ENCODE results near the gene MALT1.

MALT1 gene

DNA sequence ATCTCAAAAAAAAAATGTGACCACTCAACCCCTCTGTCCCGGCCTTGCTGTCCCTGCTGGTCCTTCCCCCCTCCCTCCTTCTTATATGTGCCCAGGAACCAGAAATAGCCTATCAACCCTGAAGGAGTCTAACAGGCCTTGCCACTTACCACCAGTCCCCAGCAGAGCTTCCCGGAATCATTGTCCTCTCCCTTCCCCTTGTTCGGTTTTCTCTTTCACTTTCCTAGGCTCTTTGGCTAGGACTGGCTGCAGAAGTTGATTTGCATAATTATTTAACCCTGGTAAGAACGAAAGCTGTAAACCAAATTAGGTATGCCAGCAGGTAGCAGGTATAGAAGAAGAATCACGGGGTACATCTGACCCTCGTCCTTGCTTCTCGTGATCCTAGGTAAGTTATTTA is 120.8 kb downstream of the MALT1 start:
- Histone ChIP-seq H3K36me3 (ENCODE audit: control insufficient read depth in 1 of 2, insufficient read depth in 2 of 2, low read length in 2 of 2) (no peaks in the 10 kb centered on the region), H3K4me3 (ENCODE audit: low read depth in 1 of 2, low read length in 2 of 2) (peak overlapping the region in 1 of 2 donors; percentile 17)

DNA sequence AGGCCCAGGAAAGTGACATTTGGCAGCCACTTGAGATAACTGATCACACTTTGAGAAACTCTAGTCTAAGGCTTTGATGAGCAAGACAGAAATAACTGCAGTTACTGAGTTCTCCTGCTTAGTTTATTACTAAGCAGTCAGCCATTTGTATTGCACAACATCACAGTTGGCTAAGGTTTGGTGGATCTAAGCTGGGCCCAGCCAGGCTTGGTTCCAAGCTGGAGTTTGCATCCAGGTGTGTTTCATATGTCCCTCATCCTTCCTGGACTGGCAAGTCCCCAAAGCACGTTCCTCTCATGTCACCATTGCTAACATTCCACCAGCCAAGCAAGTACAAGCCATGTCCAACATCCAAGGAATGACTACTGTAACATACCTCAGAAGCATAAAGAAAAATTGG is 122.1 kb downstream of the MALT1 start:
- Histone ChIP-seq H3K4me3 (ENCODE audit: low read depth in 1 of 2, low read length in 2 of 2) (no peak overlapping the region), H3K9me3 (ENCODE audit: control insufficient read depth in 1 of 2, low read length in 2 of 2) (no peaks in the 10 kb centered on the region), H3K27ac (ENCODE audit: low read depth, low read length) (no peak overlapping the region), H3K27me3 (ENCODE audit: control insufficient read depth in 1 of 2, insufficient read depth in 2 of 2, low read length in 2 of 2) (no peaks in the 10 kb centered on the region), H3K9ac (ENCODE audit: low read depth in 1 of 2, low read length in 2 of 2) (no peak overlapping the region), H3K36me3 (ENCODE audit: control insufficient read depth in 1 of 2, insufficient read depth in 2 of 2, low read length in 2 of 2) (no peaks in the 10 kb centered on the region), H3K4me1 (ENCODE audit: control insufficient read depth in 1 of 2, insufficient read depth in 2 of 2, low read length in 2 of 2) (peaks cover 0 to 5% of the 10 kb centered on the region in 2 donors)

More for the DNA sequence above, 120.8 kb downstream of the MALT1 start:
- no peaks in the 10 kb centered on the region for H3K27me3 ChIP-seq (ENCODE audit: control insufficient read depth in 1 of 2, insufficient read depth in 2 of 2, low read length in 2 of 2)
- H3K4me1 ChIP-seq (ENCODE audit: control insufficient read depth in 1 of 2, insufficient read depth in 2 of 2, low read length in 2 of 2): peaks cover 0 to 5% of the 10 kb centered on the region in 2 donors
- no peak overlapping the region for H3K27ac ChIP-seq (ENCODE audit: low read depth, low read length)
- H3K9me3 ChIP-seq (ENCODE audit: control insufficient read depth in 1 of 2, low read length in 2 of 2): no peaks in the 10 kb centered on the region
- H3K9ac ChIP-seq (ENCODE audit: low read depth in 1 of 2, low read length in 2 of 2): no peak overlapping the region

DNA sequence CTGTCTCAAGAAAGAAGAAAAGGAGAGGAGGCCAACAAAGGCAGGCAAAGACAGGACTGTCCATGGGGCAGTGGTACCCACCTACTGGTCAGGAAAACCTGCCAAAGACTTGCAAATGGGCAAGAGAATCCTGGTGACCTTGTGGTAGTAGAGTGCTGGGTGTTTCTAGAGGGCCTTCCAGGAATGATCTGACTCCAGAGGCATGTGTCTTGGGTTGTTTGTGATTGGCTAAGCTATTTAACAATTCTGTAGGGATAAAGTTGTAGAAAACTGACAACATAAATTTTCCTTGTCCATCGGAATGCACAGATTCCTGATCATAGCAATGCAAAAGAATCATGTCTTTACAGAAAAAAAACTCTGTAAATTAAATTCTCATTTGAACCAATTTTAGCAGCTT is 125.0 kb downstream of the MALT1 start:
- Histone ChIP-seq H3K9me3 (ENCODE audit: control insufficient read depth in 1 of 2, low read length in 2 of 2) (no peaks in the 10 kb centered on the region), H3K9ac (ENCODE audit: low read depth in 1 of 2, low read length in 2 of 2) (no peak overlapping the region), H3K27ac (ENCODE audit: low read depth, low read length) (no peak overlapping the region), H3K4me1 (ENCODE audit: control insufficient read depth in 1 of 2, insufficient read depth in 2 of 2, low read length in 2 of 2) (no peaks in the 10 kb centered on the region), H3K36me3 (ENCODE audit: control insufficient read depth in 1 of 2, insufficient read depth in 2 of 2, low read length in 2 of 2) (no peaks in the 10 kb centered on the region), H3K4me3 (ENCODE audit: low read depth in 1 of 2, low read length in 2 of 2) (no peak overlapping the region), H3K27me3 (ENCODE audit: control insufficient read depth in 1 of 2, insufficient read depth in 2 of 2, low read length in 2 of 2) (no peaks in the 10 kb centered on the region)

DNA sequence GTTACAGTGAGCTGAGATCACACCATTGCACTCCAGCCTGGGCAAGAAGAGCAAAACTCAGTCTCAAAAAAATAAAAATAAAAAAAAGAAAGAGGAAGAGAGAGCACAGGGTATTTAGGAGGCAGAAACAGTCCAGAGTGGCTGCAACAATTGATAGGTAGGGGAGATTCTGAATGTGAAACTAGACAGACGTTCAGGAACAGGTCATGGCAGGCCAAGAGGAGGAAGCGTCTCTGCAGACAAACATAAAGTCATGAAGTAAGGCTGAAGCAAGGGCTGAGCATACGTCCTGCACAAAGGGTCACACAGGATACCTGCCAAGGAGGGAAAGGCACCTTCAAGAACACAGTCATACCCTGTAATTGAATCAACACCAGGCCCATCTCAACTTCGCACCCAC is 129.3 kb downstream of the MALT1 start:
- H3K4me3 ChIP-seq (ENCODE audit: low read depth in 1 of 2, low read length in 2 of 2): no peak overlapping the region
- no peaks in the 10 kb centered on the region for H3K4me1 ChIP-seq (ENCODE audit: control insufficient read depth in 1 of 2, insufficient read depth in 2 of 2, low read length in 2 of 2)
- H3K36me3 ChIP-seq (ENCODE audit: control insufficient read depth in 1 of 2, insufficient read depth in 2 of 2, low read length in 2 of 2): no peaks in the 10 kb centered on the region
- H3K27me3 ChIP-seq (ENCODE audit: control insufficient read depth in 1 of 2, insufficient read depth in 2 of 2, low read length in 2 of 2): no peaks in the 10 kb centered on the region
- H3K27ac ChIP-seq (ENCODE audit: low read depth, low read length): no peak overlapping the region
- H3K9ac ChIP-seq (ENCODE audit: low read depth in 1 of 2, low read length in 2 of 2): no peak overlapping the region
- H3K9me3 ChIP-seq (ENCODE audit: control insufficient read depth in 1 of 2, low read length in 2 of 2): no peaks in the 10 kb centered on the region

DNA sequence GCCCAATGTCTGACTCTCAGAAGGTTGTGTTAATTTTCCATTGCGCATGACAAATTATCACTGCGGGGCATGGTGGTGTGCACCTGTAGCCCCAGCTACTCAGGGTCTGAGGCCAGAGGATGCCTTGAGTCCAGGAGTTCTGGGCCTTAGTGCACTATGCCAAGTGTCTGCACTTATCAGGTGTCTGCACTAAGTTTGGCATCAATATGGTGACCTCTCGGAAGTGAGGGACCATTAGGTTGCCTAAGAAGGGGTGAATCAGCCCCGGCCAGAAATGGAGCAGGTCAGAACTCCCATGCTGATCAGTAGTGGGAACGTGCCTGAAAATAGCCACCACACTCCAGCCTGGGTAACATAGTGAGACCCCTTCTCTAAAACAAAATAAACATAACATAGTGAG is 131.7 kb downstream of the MALT1 start:
- H3K4me1 ChIP-seq (ENCODE audit: control insufficient read depth in 1 of 2, insufficient read depth in 2 of 2, low read length in 2 of 2): no peaks in the 10 kb centered on the region
- H3K9me3 ChIP-seq (ENCODE audit: control insufficient read depth in 1 of 2, low read length in 2 of 2): no peaks in the 10 kb centered on the region
- no peak overlapping the region for H3K9ac ChIP-seq (ENCODE audit: low read depth in 1 of 2, low read length in 2 of 2)
- no peaks in the 10 kb centered on the region for H3K36me3 ChIP-seq (ENCODE audit: control insufficient read depth in 1 of 2, insufficient read depth in 2 of 2, low read length in 2 of 2)
- no peak overlapping the region for H3K27ac ChIP-seq (ENCODE audit: low read depth, low read length)
- H3K27me3 ChIP-seq (ENCODE audit: control insufficient read depth in 1 of 2, insufficient read depth in 2 of 2, low read length in 2 of 2): no peaks in the 10 kb centered on the region
- H3K4me3 ChIP-seq (ENCODE audit: low read depth in 1 of 2, low read length in 2 of 2): no peak overlapping the region

DNA sequence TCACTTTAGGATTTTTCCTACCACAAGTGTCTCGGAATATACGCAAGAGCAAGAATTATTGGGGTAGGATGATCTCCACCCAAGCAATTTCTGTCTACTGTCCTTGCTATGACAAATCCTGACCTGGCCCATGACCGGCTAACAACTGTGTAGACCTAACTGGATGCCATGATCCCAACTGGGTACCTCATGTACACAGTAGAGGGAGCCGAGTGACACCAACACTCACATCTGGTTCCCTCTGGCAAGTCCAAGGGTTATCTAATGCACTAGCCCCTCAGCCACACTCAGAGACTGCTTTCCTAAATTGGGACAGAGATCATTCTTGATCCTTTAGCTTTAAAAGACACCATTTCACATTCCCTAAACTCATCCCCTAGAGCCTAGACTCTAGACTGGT is 132.7 kb downstream of the MALT1 start:
- Histone ChIP-seq H3K27ac (ENCODE audit: low read depth, low read length) (no peak overlapping the region), H3K9ac (ENCODE audit: low read depth in 1 of 2, low read length in 2 of 2) (no peak overlapping the region), H3K4me1 (ENCODE audit: control insufficient read depth in 1 of 2, insufficient read depth in 2 of 2, low read length in 2 of 2) (no peaks in the 10 kb centered on the region), H3K27me3 (ENCODE audit: control insufficient read depth in 1 of 2, insufficient read depth in 2 of 2, low read length in 2 of 2) (no peaks in the 10 kb centered on the region), H3K9me3 (ENCODE audit: control insufficient read depth in 1 of 2, low read length in 2 of 2) (no peaks in the 10 kb centered on the region), H3K4me3 (ENCODE audit: low read depth in 1 of 2, low read length in 2 of 2) (no peak overlapping the region), H3K36me3 (ENCODE audit: control insufficient read depth in 1 of 2, insufficient read depth in 2 of 2, low read length in 2 of 2) (no peaks in the 10 kb centered on the region)

All from duodenal mucosa (tissue), 2 donors.